Anterior cingulate cortex (tissue), 58 donors: Measurements from ENCODE around the gene KAZN.

ENCODE experiments used
- DNase-seq, 58 donors: peaks; one replicate each; lab custom pipeline; 2025; lab: John Stamatoyannopoulos, UW

KAZN gene

DNA sequence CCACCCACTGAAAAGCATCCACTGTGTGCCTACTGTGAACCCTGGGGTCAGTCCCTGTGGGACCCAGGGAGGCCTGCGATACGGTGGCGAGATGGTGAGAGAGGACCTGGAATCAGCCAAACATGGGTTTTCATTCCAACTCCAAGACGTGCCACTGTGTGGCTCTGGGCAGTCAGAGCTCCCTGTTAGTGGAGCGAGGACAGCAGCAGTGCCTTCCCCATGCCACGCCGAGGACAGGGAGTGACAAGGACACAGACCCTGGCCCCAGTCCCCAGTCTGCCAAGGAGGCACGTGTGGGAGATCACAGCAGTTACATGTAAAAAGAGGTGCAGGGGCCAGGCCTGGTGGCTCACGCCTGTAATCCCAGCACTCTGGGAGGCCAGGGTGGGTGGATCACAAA, 504.2 kb downstream of the KAZN start:
- DNase-seq = no peak

GRCh38 chr1:15103211-15103610, 504.7 kb downstream of the KAZN start:
- DNase-seq = no peak

DNA sequence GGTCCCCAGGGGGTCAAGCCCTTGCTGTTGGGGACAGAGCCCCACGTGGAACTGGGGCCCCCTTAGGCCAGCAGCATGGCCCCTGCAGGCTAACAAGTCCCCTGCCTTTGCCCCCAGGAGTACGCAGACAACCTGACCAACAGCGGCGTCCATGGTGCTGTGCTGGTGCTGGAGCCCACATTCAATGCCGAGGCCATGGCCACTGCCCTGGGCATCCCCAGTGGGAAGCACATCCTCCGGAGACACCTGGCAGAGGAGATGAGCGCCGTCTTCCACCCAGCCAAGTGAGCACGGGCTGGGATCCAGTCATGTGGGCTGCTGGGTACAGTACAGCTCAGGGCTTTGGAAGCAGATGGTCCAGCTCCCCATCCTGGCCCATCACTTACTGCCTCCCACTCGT, 505.4 kb downstream of the KAZN start:
- no peak for DNase-seq

GRCh38 chr1:15104768-15105167, 506.3 kb downstream of the KAZN start:
- DNase-seq = no peak

GRCh38 chr1:15106608-15107007, 508.1 kb downstream of the KAZN start:
- no peak for DNase-seq

GRCh38 chr1:15107058-15107687, 508.7 kb downstream of the KAZN start:
- no peak for DNase-seq

DNA sequence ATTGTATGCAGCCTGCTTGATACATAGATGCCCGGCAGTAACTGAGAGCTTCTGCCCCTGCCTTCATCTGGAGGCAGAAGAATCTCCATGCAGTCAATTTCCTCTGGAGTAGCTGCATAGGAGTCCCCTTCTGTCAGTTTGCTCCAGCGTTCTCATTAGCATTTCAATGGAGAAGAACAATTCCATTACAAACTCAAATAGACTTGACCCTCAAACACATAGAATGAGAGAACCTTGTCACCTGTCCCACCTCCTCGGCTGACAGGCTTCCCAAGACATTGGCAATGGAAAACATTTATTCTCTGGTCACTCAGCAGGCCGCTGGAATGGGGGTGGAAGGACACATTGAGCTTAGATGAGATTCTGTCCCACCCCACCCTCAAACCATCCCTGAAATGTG, 509.4 kb downstream of the KAZN start:
- DNase-seq = no peak

GRCh38 chr1:15110128-15110866, 511.8 kb downstream of the KAZN start:
- DNase-seq = no peak

DNA sequence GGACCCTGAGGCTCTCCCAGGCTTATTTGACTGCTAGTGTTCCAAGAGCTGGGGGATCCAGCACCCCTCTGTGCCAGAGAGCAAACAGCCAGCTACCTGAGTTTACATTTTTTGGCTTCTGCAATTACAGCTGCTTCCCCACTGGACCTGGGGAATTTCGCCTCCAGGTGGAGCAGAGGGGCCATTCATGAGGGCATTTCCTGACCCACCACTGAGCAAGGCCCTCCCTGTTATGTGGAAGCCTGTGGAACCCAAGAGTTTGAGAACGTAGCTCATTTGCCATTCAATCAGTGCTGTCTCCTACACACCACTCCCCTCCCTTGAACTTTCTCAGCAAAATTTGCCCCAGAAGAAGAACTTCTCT, 512.4 kb downstream of the KAZN start:
- DNase-seq = no peak

DNA sequence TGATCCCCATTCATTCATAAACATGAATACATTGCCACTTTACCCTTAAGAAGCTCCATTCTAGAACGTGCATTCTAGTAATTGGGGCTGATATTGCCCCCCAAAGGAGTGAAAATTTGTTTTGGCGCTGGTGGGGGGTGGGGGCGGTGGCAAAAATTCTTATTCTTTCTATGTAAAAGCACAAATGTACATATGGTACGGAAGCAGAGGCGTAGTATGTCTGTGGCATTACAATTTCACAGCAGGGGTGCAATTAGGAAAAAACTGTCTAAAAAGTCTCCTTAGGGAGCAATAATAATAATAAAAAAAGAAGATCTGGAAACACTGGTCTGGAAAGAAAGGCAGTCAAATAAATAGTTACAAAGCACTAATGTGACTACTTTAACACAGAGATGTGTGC, 514.7 kb downstream of the KAZN start:
- no peak for DNase-seq

DNA sequence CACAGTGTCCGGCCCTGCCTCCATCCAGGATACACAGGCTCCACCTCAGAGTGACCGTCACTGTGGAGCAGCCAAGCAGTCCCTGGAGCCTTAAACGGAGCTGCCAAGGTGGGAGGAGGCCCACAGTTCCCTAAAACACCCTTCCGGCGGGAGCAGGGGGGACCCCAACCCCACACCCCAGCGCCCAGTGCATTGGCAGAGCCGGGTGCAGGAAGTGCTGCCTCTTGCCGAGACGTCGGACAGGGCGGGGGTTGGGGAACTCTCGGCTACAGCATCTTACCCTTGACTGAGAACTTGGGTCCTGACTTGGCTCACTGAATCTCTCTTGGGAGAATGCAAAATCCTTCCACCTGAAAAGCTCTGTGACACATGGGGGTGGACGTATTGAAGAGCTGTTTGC, 516.4 kb downstream of the KAZN start:
- DNase-seq = no peak

GRCh38 chr1:15115542-15116330, 517.3 kb downstream of the KAZN start:
- no peak for DNase-seq

- no peak for DNase-seq
Observed at GRCh38 chr1:15116966-15117365, 518.5 kb downstream of the KAZN start.

GRCh38 chr1:15117671-15118325, 519.3 kb downstream of the KAZN start:
- no peak for DNase-seq

GRCh38 chr1:15118579-15118978, 520.1 kb downstream of the KAZN start:
- no peak for DNase-seq

- DNase-seq = no peak
Observed at GRCh38 chr1:15120251-15120945, 521.9 kb downstream of the KAZN start.

DNA sequence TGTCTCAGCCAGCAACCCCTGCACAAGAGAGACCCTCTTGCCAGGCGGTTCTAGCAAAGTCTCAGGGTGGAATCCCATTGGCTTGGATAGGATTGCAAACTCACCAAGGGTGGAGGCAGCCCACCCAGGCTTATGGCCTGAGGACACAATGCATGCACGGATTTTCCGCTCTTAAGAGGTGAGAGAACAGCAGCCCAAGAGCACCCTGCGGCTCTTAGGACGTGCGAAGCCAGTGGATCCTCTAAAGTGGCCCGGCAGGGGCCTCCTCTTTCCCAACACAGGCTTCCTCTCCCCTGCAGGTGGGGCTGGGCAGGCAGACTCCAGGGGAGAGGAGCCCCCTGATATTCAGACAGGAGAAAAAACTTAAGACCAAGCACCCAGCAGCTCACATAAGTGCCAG, 523.8 kb downstream of the KAZN start:
- no peak for DNase-seq

GRCh38 chr1:15123270-15123669, 524.8 kb downstream of the KAZN start:
- DNase-seq = no peak

DNA sequence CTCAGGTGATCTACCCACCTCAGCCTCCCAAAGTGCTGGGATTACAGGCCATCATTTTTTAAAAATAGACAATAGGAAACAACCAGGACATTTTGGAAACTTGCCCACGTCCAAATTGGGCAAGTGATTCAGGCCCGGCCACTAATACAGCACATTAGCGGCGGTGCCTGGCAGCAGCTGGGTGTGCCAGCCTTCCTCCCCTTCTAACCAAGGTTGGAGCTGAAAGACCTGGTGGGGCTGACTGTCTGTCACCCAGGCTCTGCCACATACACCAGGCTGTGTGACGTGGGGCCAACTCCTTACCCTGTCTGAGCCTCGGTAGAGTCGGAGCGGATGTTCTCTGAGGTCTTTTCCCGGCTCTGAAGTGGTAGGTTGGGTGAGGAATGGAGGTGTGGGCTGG, 525.4 kb downstream of the KAZN start:
- no peak for DNase-seq

DNA sequence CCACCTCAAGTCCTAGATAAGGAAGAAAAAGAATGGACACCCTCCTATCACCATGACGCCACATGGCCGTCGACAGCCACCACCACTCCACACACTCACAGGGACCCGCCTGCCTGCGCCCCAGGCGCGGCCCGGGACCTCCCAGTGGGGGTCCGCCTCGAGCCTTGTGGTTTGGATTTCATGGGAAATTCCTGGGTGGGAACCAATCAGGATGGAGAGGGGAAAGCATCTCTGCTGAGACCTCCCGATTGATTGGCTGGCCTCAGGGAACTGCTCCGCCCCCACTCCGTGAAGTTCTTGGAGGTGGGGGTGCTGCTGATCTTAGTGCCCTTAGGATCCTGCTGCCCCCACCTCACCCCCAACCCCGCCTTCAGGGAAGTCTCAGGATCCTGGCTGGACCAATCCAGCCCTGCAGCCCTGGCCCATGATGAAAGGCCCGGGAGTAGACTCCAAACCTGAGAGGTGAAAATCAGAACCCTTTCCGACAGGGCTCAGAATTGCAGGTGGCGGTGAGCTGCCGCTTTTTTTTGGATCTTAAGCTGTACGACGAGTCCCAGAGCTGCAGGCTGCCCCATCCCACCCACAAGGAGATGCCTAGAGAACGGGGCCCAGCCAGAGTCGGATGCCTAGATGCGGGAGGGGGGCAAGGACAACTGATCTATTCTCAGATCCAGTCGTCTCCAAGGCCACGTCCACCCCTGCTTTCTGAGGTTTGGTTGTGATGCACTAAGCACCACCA, 526.0 kb downstream of the KAZN start:
- DNase-seq = no peak
